Transverse colon (tissue), 4 donors: ENCODE results near the gene EIF4G2. TPM values are rescaled to one million over a fixed set of nuclear protein-coding genes. Genes with fewer than 3 reads are reported as not detected.

Experiments used
- DNase-seq: peaks from one replicate; pipeline ENCODE4 v3.0.0-alpha.2; 2019
- H3K27ac ChIP-seq, 4 donors: fragments of 200-600 bp; sonication (generic); 2 replicates each; pipeline ENCODE4 v1.5.1; 2016 to 2018; ENCODE audit warnings: inconsistent platforms in 4 of 4
- H3K27me3 ChIP-seq: fragments of 200-600 bp; sonication (generic); 2 replicates; pipeline ENCODE4 v1.5.1; 2017; ENCODE audit warnings: inconsistent platforms
- H3K36me3 ChIP-seq, 4 donors: fragments of 200-600 bp; sonication (generic); 2 replicates each; pipeline ENCODE4 v1.5.1; 2017 to 2019; ENCODE audit warnings: inconsistent platforms in 4 of 4
- H3K4me1 ChIP-seq, 4 donors: fragments of 200-600 bp; sonication (generic); 2 replicates each; pipeline ENCODE4 v1.5.1; 2017 to 2020; ENCODE audit warnings: inconsistent platforms in 4 of 4
- H3K4me3 ChIP-seq, 4 donors: fragments of 200-600 bp; sonication (generic); 1 replicate in 1 of 4; 2 replicates in 3 of 4; pipeline versions ENCODE4 v1.5.1 to v1.6.1; 2017 to 2019; ENCODE audit warnings: inconsistent platforms in 4 of 4
- H3K9me3 ChIP-seq, 2 donors: fragments of 200-600 bp; sonication (generic); 2 replicates each; pipeline ENCODE4 v1.5.1; 2017 to 2019; ENCODE audit warnings: inconsistent platforms in 2 of 2
- EP300 ChIP-seq: sonication (generic); formaldehyde crosslinking; IDR thresholded peaks from one replicate; pipeline ENCODE4 v1.6.1; 2017; ENCODE audit warnings: antibody characterized with exemption, low read depth
- POLR2A ChIP-seq: fragments of 450-650 bp; IDR thresholded peaks from one replicate; pipeline ENCODE4 v1.6.1; 2016; ENCODE audit warnings: antibody characterized with exemption, mild to moderate bottlenecking, moderate library complexity
- POLR2AphosphoS5 ChIP-seq, 3 donors: sonication (generic); formaldehyde crosslinking; IDR thresholded peaks; one replicate each; pipeline ENCODE4 v1.6.1; 2016; ENCODE audit warnings: antibody characterized with exemption in 3 of 3
- WGBS, 2 donors: methylation state at CpG; one replicate each; pipeline ENCODE4 v1.1.5; 2018; ENCODE audit warnings: low coverage in 1 of 2; 5-methylcytosine and 5-hydroxymethylcytosine counted together
- in situ Hi-C, 4 donors: fragments of 200-750 bp; cut with MboI; loops; one replicate each; pipeline versions ENCODE4 v1.15.0 to v1.15.1; 2017; ENCODE audit warnings: low sequenced_read_pairs in 3 of 4, low pct_ligation_motif_present in 1 of 4, low pct_unique_long_range_greater_than_20kb in 1 of 4
- intact Hi-C: fragments of 100-400 bp; cut with DNase I; formaldehyde crosslinking; loops from one replicate; pipeline ENCODE4 v1.15.1; 2023; ENCODE audit warnings: low total_unique reads
- total RNA-seq, 4 donors: library from RNA; depleted of rRNA; stranded (reverse); fragments of >200 nt; gene quantifications; one replicate each; pipeline ENCODE4 v1.1.0, GENCODE V29; 2016
- TF ChIP-seq, protein P1 (sequence below), 5 experiments: fragments of 200-600 bp in 3 of 5; fragments of 450-650 bp in 2 of 5; sonication (generic) in 3 of 5; IDR thresholded peaks; 1 replicate in 2 of 5; 2 replicates in 3 of 5; pipeline ENCODE4 v1.5.1; 2016 to 2017; ENCODE audit warnings: antibody characterized with exemption in 5 of 5, inconsistent platforms in 3 of 5, mild to moderate bottlenecking in 2 of 5, moderate library complexity in 1 of 5

EIF4G2 gene
- total RNA-seq, 4 donors from 2014 or later = 357 to 482 (median 444) TPM

DNA sequence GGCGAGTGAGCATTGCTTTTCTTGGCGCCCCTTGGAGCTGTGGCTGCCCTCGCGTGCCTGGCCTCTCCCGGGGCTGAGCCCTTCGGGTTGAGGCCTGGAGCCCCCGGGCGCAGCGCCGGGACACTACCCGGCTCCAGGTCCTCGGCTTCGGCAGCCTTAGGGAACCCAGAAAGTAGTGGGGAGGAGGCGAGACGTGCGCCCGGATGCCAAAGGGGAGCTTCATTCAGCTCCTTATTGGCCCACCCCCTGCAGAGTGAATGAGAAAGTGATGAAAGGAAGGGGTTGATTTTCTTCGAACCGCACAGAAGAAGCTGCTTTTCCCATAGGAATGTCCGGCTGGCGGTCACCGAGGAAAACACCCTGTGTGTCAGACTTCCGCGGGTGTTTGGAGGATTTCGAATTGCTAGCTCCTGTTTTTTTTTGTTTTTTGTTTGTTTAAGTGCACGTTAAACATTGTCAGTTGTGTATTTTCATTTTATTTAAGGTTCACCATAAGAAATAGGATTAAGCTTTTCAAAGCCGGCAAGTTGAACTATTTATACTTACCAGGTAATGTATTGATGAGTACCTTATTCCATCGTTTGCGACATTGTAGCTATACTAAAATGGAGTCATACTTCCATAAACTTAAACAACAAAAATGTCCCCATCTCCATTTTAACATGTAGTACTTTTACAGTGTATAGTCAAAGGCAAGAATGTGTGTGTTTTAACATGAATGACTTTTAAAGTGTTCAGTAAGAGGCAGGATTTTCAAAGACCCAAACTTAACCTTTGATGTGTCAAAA lies 841 bp upstream of the EIF4G2 start:
- H3K36me3 ChIP-seq = peaks cover 0 to 21% (median 10%) of the 10 kb centered on the region in 4 donors

DNA sequence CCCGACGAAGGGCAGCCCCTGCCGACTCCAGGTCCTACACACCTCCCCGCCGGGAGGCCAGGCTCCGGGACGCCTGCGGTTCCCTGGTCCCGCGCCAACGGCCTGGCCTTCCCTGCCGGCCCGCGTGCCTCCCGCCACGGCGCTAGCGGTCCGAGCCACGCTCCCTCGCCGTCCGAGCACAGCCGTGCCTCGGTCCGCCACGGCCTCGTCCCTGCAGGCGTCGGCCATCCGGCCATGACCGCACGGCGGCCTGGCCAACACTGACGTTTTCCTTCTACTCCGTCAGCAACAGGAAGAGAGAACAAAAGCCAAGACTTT lies 532 bp downstream of the EIF4G2 start:
- Histone ChIP-seq H3K4me1 (peaks cover 27 to 43% (median 31%) of the 10 kb centered on the region in 4 donors), H3K4me3 (peak overlapping the region; percentile 84 to 95 (median 91)), H3K27ac (peak overlapping the region; percentile 96 to 100 (median 98)), H3K27me3 (no peaks in the 10 kb centered on the region), H3K36me3 (peaks cover 0 to 34% (median 19%) of the 10 kb centered on the region in 4 donors), H3K9me3 (no peaks in the 10 kb centered on the region)
- TF ChIP-seq POLR2AphosphoS5 (IDR thresholded peaks at IDR 0.05) (no peak), EP300 (no peak), POLR2A (no peak)
- TF ChIP-seq, protein P1, sequence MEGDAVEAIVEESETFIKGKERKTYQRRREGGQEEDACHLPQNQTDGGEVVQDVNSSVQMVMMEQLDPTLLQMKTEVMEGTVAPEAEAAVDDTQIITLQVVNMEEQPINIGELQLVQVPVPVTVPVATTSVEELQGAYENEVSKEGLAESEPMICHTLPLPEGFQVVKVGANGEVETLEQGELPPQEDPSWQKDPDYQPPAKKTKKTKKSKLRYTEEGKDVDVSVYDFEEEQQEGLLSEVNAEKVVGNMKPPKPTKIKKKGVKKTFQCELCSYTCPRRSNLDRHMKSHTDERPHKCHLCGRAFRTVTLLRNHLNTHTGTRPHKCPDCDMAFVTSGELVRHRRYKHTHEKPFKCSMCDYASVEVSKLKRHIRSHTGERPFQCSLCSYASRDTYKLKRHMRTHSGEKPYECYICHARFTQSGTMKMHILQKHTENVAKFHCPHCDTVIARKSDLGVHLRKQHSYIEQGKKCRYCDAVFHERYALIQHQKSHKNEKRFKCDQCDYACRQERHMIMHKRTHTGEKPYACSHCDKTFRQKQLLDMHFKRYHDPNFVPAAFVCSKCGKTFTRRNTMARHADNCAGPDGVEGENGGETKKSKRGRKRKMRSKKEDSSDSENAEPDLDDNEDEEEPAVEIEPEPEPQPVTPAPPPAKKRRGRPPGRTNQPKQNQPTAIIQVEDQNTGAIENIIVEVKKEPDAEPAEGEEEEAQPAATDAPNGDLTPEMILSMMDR (IDR thresholded peaks at IDR 0.05) = peak in 1 of 5 experiments; percentile 16
- in situ Hi-C loops (loop anchor here in 1 of 4 donors (10.0 kb wide), 1 partner anchor 47 kb away; the partner anchor contains the start of gene ZBED5), intact Hi-C loops (loop anchor here (2.0 kb wide), 2 partner anchors 49 to 123 kb away; no protein-coding TSS in a partner anchor)
- no peak for DNase-seq
- 0% methylated on average over 33 of the region's 36 CpGs; no CpG with 5 or more reads in 1 of the 2 donors for WGBS, 2 donors

More for the DNA sequence above, 841 bp upstream of the EIF4G2 start:
- TF ChIP-seq EP300 (no peak), POLR2A (no peak), POLR2AphosphoS5 (IDR thresholded peaks at IDR 0.05) (no peak)
- TF ChIP-seq, protein P1 (IDR thresholded peaks at IDR 0.05) = no peak
- in situ Hi-C loops (loop anchor here in 1 of 4 donors (10.0 kb wide), 1 partner anchor 45 kb away; the partner anchor contains the start of gene ZBED5), intact Hi-C loops (loop anchor here (2.0 kb wide), 2 partner anchors 47 to 121 kb away; no protein-coding TSS in a partner anchor)
- Histone ChIP-seq H3K9me3 (no peaks in the 10 kb centered on the region), H3K4me1 (peaks cover 27 to 34% (median 31%) of the 10 kb centered on the region in 4 donors), H3K4me3 (peak overlapping the region; percentile 39 to 95 (median 72)), H3K27ac (peak overlapping the region; percentile 96 to 100 (median 98)), H3K27me3 (no peaks in the 10 kb centered on the region)
- 2 to 5% methylated on average over 11 to 29 of the region's 29 CpGs for WGBS, 2 donors
- peak; percentile 46 for DNase-seq

DNA sequence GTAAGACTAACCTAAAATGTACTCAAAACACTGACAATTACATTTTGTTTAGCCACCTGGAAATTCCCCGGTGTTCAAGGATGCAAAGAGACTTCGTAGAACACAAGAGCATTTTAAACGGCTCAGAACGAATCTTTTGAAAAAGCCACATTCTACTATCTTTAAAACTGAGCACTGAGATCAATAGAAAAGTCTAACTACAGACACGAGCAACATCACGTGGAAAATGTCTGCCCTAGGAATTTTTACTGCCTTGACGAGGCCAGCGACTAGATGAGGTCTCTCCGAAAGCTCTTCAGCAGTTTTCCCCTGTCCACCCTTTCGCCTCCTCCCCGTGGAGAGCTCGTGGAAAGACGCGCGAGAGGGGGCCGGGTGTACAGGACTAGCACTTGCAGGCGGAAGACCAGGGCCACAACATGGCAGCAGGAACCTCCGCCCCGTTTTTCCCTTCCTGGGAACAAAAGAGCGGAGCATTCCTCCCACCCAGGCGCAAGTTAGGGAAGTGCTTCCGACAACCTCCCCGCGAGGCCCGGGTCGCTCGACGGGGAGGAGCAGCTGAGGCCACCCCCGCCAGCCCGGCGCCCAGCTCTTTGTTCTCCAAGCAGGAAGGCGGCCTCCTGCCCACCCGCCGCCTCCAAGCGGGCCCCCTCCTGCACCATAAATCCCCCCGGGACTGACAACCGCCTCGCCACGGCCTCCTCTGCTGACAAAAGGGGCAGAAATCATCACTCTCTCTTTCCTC lies 1.1 kb downstream of the EIF4G2 start:
- WGBS, 2 donors = 1% methylated on average over 39 of the region's 39 CpGs; no CpG with 5 or more reads in 1 of the 2 donors
- DNase-seq = peak; percentile 61
- intact Hi-C loops = loop anchor here (2.0 kb wide), 2 partner anchors 49 to 123 kb away; no protein-coding TSS in a partner anchor
- peaks cover 0 to 40% (median 21%) of the 10 kb centered on the region in 4 donors for H3K36me3 ChIP-seq
- peak; percentile 27 for TF ChIP-seq POLR2A
- TF ChIP-seq, protein P1 (IDR thresholded peaks at IDR 0.05) = no peak
- no peak for TF ChIP-seq EP300
- TF ChIP-seq POLR2AphosphoS5 (IDR thresholded peaks at IDR 0.05) = peak in 2 of 3 donors; percentile 20 to 39
- H3K27ac ChIP-seq = peak overlapping the region; percentile 96 to 100 (median 98)
- peak overlapping the region; percentile 84 to 95 (median 91) for H3K4me3 ChIP-seq
- in situ Hi-C loops = loop anchor here in 1 of 4 donors (10.0 kb wide), 1 partner anchor 47 kb away; the partner anchor contains the start of gene ZBED5
- H3K27me3 ChIP-seq = no peaks in the 10 kb centered on the region
- no peaks in the 10 kb centered on the region for H3K9me3 ChIP-seq
- H3K4me1 ChIP-seq = peaks cover 27 to 43% (median 31%) of the 10 kb centered on the region in 4 donors
